Osteoblast (primary cell): ENCODE results near the gene HK2. TPM values are rescaled to one million over a fixed set of nuclear protein-coding genes. Genes with fewer than 3 reads are reported as not detected.

Experiments
- DNase-seq: peaks from one replicate; pipeline ENCODE4 v3.0.0; 2011; ENCODE audit warnings: low spot score, mixed read lengths; ENCODE audit not compliant: insufficient read length; ENCODE audit errors: missing footprints
- H2AFZ ChIP-seq: 2 replicates; pipeline ENCODE4 v1.6.0; 2011; ENCODE audit warnings: mild to moderate bottlenecking, low read length
- H3K27ac ChIP-seq: 2 replicates; pipeline ENCODE4 v1.5.1; 2011; ENCODE audit warnings: mild to moderate bottlenecking, low read depth, low read length, moderate library complexity
- H3K27me3 ChIP-seq: 2 replicates; pipeline ENCODE4 v1.6.0; 2012; ENCODE audit warnings: mild to moderate bottlenecking, control low read depth, inconsistent platforms, low read length, moderate library complexity; ENCODE audit not compliant: insufficient read depth
- H3K36me3 ChIP-seq: 2 replicates; pipeline ENCODE4 v1.5.1; 2011; ENCODE audit warnings: mild to moderate bottlenecking, low read length, control low read depth, moderate library complexity; ENCODE audit not compliant: insufficient read depth
- H3K4me1 ChIP-seq: 2 replicates; pipeline ENCODE4 v1.5.1; 2011; ENCODE audit warnings: mild to moderate bottlenecking, low read length, control low read depth, moderate library complexity; ENCODE audit not compliant: insufficient read depth
- H3K4me2 ChIP-seq: 2 replicates; pipeline ENCODE4 v1.6.0; 2011; ENCODE audit warnings: mild to moderate bottlenecking, low read length; ENCODE audit not compliant: insufficient read depth
- H3K4me3 ChIP-seq: fragments of 200-600 bp; sonication (generic); 3 replicates; pipeline ENCODE4 v1.5.1; 2012; ENCODE audit warnings: mild to moderate bottlenecking, low read length, inconsistent platforms; ENCODE audit not compliant: insufficient read depth
- H3K79me2 ChIP-seq: 2 replicates; pipeline ENCODE4 v1.6.0; 2012; ENCODE audit warnings: mild to moderate bottlenecking, low read length, control low read depth, inconsistent platforms; ENCODE audit not compliant: insufficient read depth
- H3K9me3 ChIP-seq: 2 replicates; pipeline ENCODE4 v1.5.1; 2011; ENCODE audit warnings: low read depth, low read length, control low read depth
- H4K20me1 ChIP-seq: 2 replicates; pipeline ENCODE4 v1.6.0; 2012; ENCODE audit warnings: mild to moderate bottlenecking, low read length, control low read depth; ENCODE audit not compliant: insufficient read depth
- total RNA-seq: library from RNA; depleted of rRNA; stranded (reverse); fragments of >200 nt; gene quantifications from 2 replicates; pipeline ENCODE4 v1.2.3, GENCODE V29; 2012
- TF ChIP-seq, protein P1 (sequence below): IDR thresholded peaks from 2 replicates; pipeline ENCODE4 v1.5.1; 2011; ENCODE audit warnings: mild to moderate bottlenecking, low read depth, low read length, moderate library complexity; ENCODE audit errors: extremely low read depth

The HK2 gene
- total RNA-seq, 1 donor = 76.4 TPM

GRCh38 chr2:74865770-74866674 is 32.1 kb downstream of the HK2 start:
- H3K4me3 ChIP-seq = no peak overlapping the region
- peaks cover 26% of the 10 kb centered on the region for H3K36me3 ChIP-seq
- peak overlapping the region; percentile 91 for H3K27ac ChIP-seq
- DNase-seq = no peak
- no peaks in the 10 kb centered on the region for H4K20me1 ChIP-seq
- peaks cover 46% of the 10 kb centered on the region for H3K79me2 ChIP-seq
- peak overlapping the region; percentile 53 for H2AFZ ChIP-seq
- TF ChIP-seq, protein P1, sequence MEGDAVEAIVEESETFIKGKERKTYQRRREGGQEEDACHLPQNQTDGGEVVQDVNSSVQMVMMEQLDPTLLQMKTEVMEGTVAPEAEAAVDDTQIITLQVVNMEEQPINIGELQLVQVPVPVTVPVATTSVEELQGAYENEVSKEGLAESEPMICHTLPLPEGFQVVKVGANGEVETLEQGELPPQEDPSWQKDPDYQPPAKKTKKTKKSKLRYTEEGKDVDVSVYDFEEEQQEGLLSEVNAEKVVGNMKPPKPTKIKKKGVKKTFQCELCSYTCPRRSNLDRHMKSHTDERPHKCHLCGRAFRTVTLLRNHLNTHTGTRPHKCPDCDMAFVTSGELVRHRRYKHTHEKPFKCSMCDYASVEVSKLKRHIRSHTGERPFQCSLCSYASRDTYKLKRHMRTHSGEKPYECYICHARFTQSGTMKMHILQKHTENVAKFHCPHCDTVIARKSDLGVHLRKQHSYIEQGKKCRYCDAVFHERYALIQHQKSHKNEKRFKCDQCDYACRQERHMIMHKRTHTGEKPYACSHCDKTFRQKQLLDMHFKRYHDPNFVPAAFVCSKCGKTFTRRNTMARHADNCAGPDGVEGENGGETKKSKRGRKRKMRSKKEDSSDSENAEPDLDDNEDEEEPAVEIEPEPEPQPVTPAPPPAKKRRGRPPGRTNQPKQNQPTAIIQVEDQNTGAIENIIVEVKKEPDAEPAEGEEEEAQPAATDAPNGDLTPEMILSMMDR = no peak
- peak overlapping the region; percentile 50 for H3K4me2 ChIP-seq
- no peaks in the 10 kb centered on the region for H3K27me3 ChIP-seq
- H3K4me1 ChIP-seq = peaks cover 30% of the 10 kb centered on the region
- no peaks in the 10 kb centered on the region for H3K9me3 ChIP-seq

GRCh38 chr2:74867841-74868658 is 34.1 kb downstream of the HK2 start:
- peak; percentile 91 for DNase-seq
- TF ChIP-seq, protein P1 = no peak
- H3K4me3 ChIP-seq = peak overlapping the region; percentile 15
- H2AFZ ChIP-seq = no peak overlapping the region
- peaks cover 30% of the 10 kb centered on the region for H3K4me1 ChIP-seq
- H3K27ac ChIP-seq = peak overlapping the region; percentile 84
- H3K79me2 ChIP-seq = peaks cover 55% of the 10 kb centered on the region
- H3K9me3 ChIP-seq = no peaks in the 10 kb centered on the region
- H4K20me1 ChIP-seq = no peaks in the 10 kb centered on the region
- peaks cover 21% of the 10 kb centered on the region for H3K36me3 ChIP-seq
- no peaks in the 10 kb centered on the region for H3K27me3 ChIP-seq
- peak overlapping the region; percentile 20 for H3K4me2 ChIP-seq

DNA sequence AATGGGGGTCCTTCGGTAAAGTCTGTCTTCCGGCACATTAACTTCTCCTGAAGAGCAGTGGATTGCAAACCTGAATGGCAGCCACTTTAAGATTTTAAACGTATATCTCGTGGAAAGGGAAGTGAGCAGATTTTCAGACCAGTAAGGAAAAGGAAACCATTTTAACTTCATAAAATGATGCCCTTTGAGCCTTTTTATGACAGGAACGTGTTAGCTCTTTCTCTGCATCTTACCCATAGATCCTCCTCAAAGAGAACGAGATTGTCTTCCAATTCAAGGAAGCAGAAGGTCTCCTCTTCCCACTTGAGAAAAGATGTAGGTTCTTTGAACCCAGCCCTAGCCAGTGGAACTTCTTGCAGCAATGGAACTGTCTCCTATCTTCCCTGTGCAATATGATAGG is 35.6 kb downstream of the HK2 start:
- no peaks in the 10 kb centered on the region for H4K20me1 ChIP-seq
- TF ChIP-seq, protein P1 = no peak
- no peaks in the 10 kb centered on the region for H3K9me3 ChIP-seq
- peaks cover 25% of the 10 kb centered on the region for H3K36me3 ChIP-seq
- H3K27ac ChIP-seq = no peak overlapping the region
- no peak overlapping the region for H3K4me3 ChIP-seq
- DNase-seq = no peak
- H3K79me2 ChIP-seq = peaks cover 56% of the 10 kb centered on the region
- peaks cover 34% of the 10 kb centered on the region for H3K4me1 ChIP-seq
- no peaks in the 10 kb centered on the region for H3K27me3 ChIP-seq
- no peak overlapping the region for H2AFZ ChIP-seq
- no peak overlapping the region for H3K4me2 ChIP-seq

GRCh38 chr2:74870951-74871350 is 37.0 kb downstream of the HK2 start:
- no peaks in the 10 kb centered on the region for H3K27me3 ChIP-seq
- H3K4me1 ChIP-seq = peaks cover 29% of the 10 kb centered on the region
- H3K79me2 ChIP-seq = peaks cover 45% of the 10 kb centered on the region
- no peak for DNase-seq
- H3K9me3 ChIP-seq = no peaks in the 10 kb centered on the region
- TF ChIP-seq, protein P1 = no peak
- no peak overlapping the region for H3K27ac ChIP-seq
- H3K36me3 ChIP-seq = peaks cover 25% of the 10 kb centered on the region
- H2AFZ ChIP-seq = no peak overlapping the region
- H4K20me1 ChIP-seq = no peaks in the 10 kb centered on the region
- H3K4me3 ChIP-seq = no peak overlapping the region
- H3K4me2 ChIP-seq = no peak overlapping the region
